ENCODE measurements around the gene CPA1.

Gene CPA1

GRCh38 chr7:130430841-130431666, 50.8 kb downstream of the CPA1 start:
- no peak for DNase-seq

GRCh38 chr7:130432886-130433285, 52.6 kb downstream of the CPA1 start:
- DNase-seq: no peak

- no peak for DNase-seq
Measured at GRCh38 chr7:130433301-130433700, 53.0 kb downstream of the CPA1 start.

- DNase-seq: no peak
Measured at GRCh38 chr7:130435311-130435854, 55.1 kb downstream of the CPA1 start.

- DNase-seq: no peak
Measured at GRCh38 chr7:130436253-130436652, 56.0 kb downstream of the CPA1 start.

Data from SHP77 treated with DMSO at 0.1 percent for 48 hours (cell line).